ENCODE measurements around the gene ST14. TPM values are rescaled to one million over a fixed set of nuclear protein-coding genes. Genes with fewer than 3 reads are reported as not detected.

The ST14 gene
- total RNA-seq, 1 donor, result under 0.01 TPM

DNA sequence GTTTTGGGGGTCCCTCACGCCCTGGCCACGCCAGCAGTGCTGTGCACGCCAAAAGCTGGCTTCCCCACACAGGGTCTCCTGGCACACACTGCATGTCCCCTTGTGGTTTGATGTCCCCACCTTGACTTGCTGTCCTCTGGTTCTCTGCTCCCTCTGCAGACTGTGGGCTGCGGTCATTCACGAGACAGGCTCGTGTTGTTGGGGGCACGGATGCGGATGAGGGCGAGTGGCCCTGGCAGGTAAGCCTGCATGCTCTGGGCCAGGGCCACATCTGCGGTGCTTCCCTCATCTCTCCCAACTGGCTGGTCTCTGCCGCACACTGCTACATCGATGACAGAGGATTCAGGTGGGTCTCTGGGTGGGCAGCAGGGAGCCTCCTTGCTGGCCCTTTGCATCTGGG lies 40.2 kb downstream of the ST14 start:
- H3K4me3 ChIP-seq (ENCODE audit: low read depth, low read length), result no peak overlapping the region
- TF ChIP-seq, protein P1, sequence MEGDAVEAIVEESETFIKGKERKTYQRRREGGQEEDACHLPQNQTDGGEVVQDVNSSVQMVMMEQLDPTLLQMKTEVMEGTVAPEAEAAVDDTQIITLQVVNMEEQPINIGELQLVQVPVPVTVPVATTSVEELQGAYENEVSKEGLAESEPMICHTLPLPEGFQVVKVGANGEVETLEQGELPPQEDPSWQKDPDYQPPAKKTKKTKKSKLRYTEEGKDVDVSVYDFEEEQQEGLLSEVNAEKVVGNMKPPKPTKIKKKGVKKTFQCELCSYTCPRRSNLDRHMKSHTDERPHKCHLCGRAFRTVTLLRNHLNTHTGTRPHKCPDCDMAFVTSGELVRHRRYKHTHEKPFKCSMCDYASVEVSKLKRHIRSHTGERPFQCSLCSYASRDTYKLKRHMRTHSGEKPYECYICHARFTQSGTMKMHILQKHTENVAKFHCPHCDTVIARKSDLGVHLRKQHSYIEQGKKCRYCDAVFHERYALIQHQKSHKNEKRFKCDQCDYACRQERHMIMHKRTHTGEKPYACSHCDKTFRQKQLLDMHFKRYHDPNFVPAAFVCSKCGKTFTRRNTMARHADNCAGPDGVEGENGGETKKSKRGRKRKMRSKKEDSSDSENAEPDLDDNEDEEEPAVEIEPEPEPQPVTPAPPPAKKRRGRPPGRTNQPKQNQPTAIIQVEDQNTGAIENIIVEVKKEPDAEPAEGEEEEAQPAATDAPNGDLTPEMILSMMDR (IDR thresholded peaks at IDR 0.05; ENCODE audit: insufficient read depth, low read depth, low read length), result no peak
- no peak for DNase-seq (ENCODE audit: low read depth)

DNA sequence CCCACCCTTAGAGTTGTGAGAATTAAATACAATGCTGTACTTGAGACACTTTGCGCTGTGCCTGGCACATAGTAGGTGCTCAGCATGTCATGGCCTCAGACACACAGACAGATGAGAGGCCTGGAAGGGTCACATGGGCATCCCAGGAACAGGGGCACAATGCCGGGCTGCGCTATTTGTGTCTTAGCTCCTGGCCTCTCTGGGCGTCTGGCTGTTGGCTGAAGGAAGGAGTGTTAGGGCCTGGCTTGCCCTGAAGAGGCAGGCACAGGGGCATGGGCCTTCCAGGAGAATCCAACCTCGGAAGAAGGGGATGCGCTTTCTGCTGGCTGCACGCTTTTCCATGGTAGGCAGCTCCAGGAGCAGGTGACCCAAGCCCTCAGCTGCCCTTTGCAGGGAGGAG lies 41.4 kb downstream of the ST14 start:
- no peak overlapping the region for H3K4me3 ChIP-seq (ENCODE audit: low read depth, low read length)

DNA sequence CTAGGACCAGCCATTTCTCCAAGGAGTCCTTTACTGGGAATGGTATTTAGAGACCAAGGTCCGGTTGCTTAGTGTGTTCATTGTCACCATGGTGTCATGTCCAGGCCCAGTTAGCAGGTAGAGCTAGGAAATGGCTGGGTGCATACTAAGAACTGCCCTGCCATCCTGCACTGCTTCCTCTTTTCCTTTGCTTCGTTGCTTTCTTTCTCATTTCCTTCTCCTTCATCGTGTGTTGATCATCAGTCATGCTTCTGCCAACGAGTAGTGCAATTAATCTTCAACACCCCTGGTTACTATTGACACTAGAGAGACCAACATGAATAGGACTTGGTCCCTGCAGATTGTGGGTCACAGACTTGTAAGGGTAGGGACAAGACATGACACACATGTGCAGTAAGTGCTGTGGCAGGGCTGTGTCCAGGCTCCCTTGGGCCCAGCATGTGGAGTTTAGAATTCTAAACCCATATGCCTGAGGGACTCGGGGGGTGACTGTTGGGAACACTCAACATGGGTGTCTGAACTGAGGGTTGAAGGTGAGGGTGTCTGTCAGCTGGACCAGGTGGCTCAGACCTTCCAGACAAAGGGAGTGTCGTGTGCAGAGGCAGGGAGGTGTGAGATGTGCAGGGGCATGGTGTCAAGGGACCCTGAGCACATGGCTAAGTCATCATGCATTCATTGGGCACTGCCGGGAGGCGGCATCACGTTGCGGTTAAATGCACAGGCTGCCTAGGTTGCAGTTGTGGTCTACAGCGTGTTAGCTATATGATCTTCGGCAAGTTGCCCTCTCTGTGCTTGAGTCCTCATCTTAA lies 42.6 kb downstream of the ST14 start:
- no peak for DNase-seq (ENCODE audit: low read depth)
- TF ChIP-seq, protein P1 (IDR thresholded peaks at IDR 0.05; ENCODE audit: insufficient read depth, low read depth, low read length), result no peak
- H3K4me3 ChIP-seq (ENCODE audit: low read depth, low read length), result no peak overlapping the region

More for the DNA sequence above, 41.4 kb downstream of the ST14 start:
- DNase-seq (ENCODE audit: low read depth), result no peak
- TF ChIP-seq, protein P1 (IDR thresholded peaks at IDR 0.05; ENCODE audit: insufficient read depth, low read depth, low read length), result no peak

DNA sequence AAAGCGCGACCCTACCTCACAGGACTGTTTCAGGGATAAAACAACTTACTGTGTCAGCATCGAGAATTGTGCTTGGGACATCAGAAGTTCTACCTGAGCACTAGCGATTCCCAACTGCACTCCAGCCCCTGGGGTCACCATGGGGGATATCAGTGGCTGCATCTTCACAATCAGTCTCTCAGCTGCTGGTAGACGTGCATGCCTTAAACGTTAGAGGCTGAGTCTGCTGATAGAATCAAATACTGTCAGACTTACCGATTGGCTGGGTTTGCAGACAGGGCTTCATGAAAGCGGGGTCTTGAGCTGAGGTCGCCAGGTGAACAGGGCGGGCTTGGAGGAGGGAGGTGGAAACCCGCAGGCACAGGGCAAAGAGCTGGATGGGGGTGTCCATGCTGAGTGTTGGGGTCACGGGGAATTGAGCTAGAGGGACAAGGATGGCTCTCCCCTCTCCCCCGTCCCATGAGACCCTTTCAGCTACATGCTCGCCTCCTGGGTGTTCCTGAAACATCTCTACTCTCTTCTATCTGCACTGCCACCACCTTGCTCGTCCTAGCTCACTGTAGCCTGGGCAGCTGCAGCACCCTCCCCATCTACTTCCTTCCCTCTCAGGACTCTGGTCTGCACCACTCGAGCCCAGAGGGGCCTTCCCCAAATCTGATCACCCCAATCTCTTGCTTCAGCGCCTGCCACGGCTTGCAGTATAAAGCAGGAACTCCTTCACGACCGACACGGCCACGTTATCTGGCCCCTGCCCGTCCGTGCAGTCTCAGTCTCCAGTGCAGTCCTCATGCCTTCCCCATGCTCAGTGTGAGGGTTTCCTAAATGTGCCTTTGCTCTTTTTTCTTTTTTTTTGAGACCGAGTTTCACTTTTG lies 43.5 kb downstream of the ST14 start:
- DNase-seq (ENCODE audit: low read depth), result no peak
- no peak overlapping the region for H3K4me3 ChIP-seq (ENCODE audit: low read depth, low read length)
- TF ChIP-seq, protein P1 (IDR thresholded peaks at IDR 0.05; ENCODE audit: insufficient read depth, low read depth, low read length), result no peak

DNA sequence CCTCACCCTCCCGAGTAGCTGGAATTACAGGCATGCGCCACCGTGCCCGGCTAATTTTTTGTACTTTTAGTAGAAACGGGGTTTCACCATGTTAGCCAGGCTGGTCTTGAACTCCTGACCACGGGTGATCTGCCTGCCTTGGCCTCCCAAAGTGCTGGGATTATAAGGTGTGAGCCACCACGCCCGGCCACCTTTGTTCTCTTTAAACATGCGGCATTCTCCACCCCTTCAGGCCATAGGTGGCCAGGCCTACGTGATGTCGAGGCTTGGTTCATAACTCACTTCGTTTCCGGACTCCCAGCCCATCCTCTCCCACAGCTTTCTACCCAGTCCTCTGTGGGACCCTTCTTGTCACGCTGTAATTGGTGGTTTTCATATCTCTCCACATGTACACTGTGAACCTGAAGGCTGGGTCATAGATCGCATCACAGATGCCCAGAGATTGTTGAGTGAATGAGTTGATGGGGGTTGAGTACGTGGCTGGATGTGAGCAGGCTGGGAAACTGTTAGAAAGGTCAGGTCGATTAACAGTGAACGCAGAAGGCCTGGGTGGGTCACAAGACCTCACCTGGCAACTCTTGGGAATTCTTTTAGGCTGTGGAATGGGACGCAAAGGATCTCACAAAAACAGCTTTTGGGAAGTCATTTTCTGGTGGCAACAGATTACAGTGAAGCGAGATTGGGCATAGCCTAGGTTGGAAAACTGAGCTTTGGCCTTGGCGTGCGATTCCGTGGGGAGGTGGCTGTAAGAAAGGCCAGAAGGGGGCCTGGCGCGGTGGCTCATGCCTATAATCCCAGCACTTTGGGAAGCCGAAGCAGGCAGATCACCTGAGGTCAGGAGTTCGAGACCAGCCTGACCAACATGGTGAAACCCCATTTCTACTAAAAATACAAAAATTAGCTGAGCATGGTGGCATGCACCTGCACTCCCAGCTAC lies 44.5 kb downstream of the ST14 start:
- TF ChIP-seq, protein P1 (IDR thresholded peaks at IDR 0.05; ENCODE audit: insufficient read depth, low read depth, low read length), result no peak
- H3K4me3 ChIP-seq (ENCODE audit: low read depth, low read length), result no peak overlapping the region
- no peak for DNase-seq (ENCODE audit: low read depth)

DNA sequence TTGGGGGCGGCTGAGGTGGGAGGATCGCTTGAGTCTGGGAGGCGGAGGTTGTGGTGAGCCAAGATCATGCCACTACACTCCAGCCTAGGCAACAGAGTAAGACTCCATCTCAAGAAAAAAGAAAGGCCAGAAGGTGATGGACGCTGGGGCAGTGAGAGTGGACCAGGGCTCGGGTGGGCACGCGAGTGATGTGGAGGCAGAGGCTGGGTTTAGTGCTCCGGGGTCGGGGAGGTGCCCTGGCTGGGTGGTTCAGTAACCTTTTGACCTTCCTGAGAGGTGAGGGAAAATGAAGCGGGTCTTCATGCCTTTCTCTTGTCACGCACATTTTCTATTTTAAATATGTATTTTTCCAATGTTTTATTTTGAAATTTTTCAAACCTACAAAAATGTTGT lies 45.1 kb downstream of the ST14 start:
- DNase-seq (ENCODE audit: low read depth), result no peak
- no peak overlapping the region for H3K4me3 ChIP-seq (ENCODE audit: low read depth, low read length)
- TF ChIP-seq, protein P1 (IDR thresholded peaks at IDR 0.05; ENCODE audit: insufficient read depth, low read depth, low read length), result no peak

Data from fibroblast of villous mesenchyme (primary cell).